ENCODE results near the gene REG1A. TPM values are rescaled to one million over a fixed set of nuclear protein-coding genes. Genes with fewer than 3 reads are reported as not detected.

REG1A gene
- total RNA-seq, 1 experiment from 2014 or later = not detected

DNA sequence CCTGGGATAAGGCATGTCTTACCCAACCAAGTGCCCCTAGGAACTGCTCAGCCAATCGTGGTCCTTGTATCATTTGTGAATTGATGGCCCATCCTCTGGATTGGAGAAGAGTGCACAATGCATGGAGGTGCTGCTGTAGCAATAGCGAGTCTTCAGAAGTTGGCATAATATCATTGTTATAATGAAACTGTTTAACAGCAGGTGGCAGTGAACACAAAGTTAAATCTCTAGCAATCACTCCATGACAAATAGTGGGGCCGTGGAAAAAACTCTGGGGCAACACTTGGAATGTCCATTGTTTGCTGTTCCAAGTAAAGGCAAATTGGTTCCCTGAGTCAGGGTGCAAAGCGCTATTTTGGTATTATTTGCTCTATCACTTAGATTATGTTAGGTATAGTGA lies 11.4 kb downstream of the REG1A start:
- no peak overlapping the region for H3K27ac ChIP-seq (ENCODE audit: low read depth, low read length, poor library complexity, severe bottlenecking)
- no TSS peak for BruUV-seq (replicated peaks)
- ChIA-PET CTCF (no interaction called here), POLR2A (ENCODE audit: low non-redundant PET) (no interaction called here)
- DNase-seq (ENCODE audit: low spot score) = no peak
- TF ChIP-seq, protein P1, sequence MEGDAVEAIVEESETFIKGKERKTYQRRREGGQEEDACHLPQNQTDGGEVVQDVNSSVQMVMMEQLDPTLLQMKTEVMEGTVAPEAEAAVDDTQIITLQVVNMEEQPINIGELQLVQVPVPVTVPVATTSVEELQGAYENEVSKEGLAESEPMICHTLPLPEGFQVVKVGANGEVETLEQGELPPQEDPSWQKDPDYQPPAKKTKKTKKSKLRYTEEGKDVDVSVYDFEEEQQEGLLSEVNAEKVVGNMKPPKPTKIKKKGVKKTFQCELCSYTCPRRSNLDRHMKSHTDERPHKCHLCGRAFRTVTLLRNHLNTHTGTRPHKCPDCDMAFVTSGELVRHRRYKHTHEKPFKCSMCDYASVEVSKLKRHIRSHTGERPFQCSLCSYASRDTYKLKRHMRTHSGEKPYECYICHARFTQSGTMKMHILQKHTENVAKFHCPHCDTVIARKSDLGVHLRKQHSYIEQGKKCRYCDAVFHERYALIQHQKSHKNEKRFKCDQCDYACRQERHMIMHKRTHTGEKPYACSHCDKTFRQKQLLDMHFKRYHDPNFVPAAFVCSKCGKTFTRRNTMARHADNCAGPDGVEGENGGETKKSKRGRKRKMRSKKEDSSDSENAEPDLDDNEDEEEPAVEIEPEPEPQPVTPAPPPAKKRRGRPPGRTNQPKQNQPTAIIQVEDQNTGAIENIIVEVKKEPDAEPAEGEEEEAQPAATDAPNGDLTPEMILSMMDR (conservative IDR thresholded peaks at IDR 0.05; ENCODE audit: low read depth, low read length) = no peak
- no peak for TF ChIP-seq EZH2 (IDR thresholded peaks at IDR 0.05; ENCODE audit: borderline replicate concordance, low read depth, low read length, poor library complexity, severe bottlenecking)
- H3K4me3 ChIP-seq (ENCODE audit: low read depth, low read length, poor library complexity, severe bottlenecking) = no peak overlapping the region
- intact Hi-C loops (cut with micrococcal nuclease; ENCODE audit: unreplicated experiment) = no loop called here
- no peaks in the 10 kb centered on the region for H3K27me3 ChIP-seq (replicated peaks; ENCODE audit: insufficient read depth, low read depth, low read length, poor library complexity)
- no peaks in the 10 kb centered on the region for H3K4me1 ChIP-seq (ENCODE audit: insufficient read depth, low read length, poor library complexity, severe bottlenecking)
- H3K36me3 ChIP-seq (ENCODE audit: insufficient read depth, low read length, poor library complexity, severe bottlenecking) = no peaks in the 10 kb centered on the region
- H3K9me3 ChIP-seq (ENCODE audit: low read depth, low read length, poor library complexity, severe bottlenecking) = no peaks in the 10 kb centered on the region

DNA sequence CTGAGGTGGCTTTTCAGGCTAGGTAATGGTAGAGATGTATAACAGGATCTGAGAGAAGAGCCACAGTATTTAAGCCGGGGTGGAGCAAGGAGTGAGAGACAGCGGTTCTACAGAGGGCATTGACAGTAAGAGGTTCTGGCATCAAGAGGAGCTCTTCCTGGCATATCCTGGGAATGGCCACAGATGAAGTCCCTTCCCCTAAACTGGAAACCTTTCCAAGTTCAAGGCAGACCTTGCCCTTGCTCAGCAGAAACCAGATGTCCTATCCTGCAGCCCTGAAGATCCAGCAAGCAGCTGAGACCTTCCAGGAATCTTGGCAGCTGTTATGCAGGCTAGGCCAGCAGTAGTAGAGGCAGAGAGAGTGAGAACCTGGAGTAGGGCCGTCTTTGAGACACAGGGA lies 18.1 kb downstream of the REG1A start:
- H3K27me3 ChIP-seq (replicated peaks; ENCODE audit: insufficient read depth, low read depth, low read length, poor library complexity) = no peaks in the 10 kb centered on the region
- ChIA-PET POLR2A (ENCODE audit: low non-redundant PET) (no interaction called here), CTCF (no interaction called here)
- H3K4me1 ChIP-seq (ENCODE audit: insufficient read depth, low read length, poor library complexity, severe bottlenecking) = no peaks in the 10 kb centered on the region
- no peaks in the 10 kb centered on the region for H3K36me3 ChIP-seq (ENCODE audit: insufficient read depth, low read length, poor library complexity, severe bottlenecking)
- no TSS peak for BruUV-seq (replicated peaks)
- intact Hi-C loops (cut with micrococcal nuclease; ENCODE audit: unreplicated experiment) = no loop called here
- no peak for DNase-seq (ENCODE audit: low spot score)
- no peak overlapping the region for H3K27ac ChIP-seq (ENCODE audit: low read depth, low read length, poor library complexity, severe bottlenecking)
- TF ChIP-seq, protein P1 (conservative IDR thresholded peaks at IDR 0.05; ENCODE audit: low read depth, low read length) = no peak
- TF ChIP-seq EZH2 (IDR thresholded peaks at IDR 0.05; ENCODE audit: borderline replicate concordance, low read depth, low read length, poor library complexity, severe bottlenecking) = no peak
- no peaks in the 10 kb centered on the region for H3K9me3 ChIP-seq (ENCODE audit: low read depth, low read length, poor library complexity, severe bottlenecking)
- H3K4me3 ChIP-seq (ENCODE audit: low read depth, low read length, poor library complexity, severe bottlenecking) = no peak overlapping the region

DNA sequence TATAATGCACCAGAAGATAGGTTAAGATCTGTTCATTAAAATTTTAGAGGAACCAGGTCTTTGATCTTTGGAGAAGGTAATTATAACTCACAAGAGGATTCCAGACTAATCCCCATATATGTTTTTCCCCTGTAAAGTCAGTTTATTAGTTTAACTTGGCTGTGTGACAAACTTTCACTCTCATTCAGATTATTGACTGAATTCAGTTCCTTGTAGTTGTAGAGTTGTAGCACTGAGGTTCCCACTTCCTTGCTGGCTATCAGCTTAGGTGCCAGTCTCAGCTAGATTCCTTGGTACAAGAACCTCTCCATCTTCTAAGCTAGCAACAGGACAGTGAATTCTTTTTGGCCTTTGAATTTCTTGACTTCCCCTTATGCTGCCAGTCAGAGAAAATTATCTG lies 19.1 kb downstream of the REG1A start:
- POLR2A ChIA-PET (ENCODE audit: low non-redundant PET) = no interaction called here
- Histone ChIP-seq H3K9me3 (ENCODE audit: low read depth, low read length, poor library complexity, severe bottlenecking) (no peaks in the 10 kb centered on the region), H3K27me3 (replicated peaks; ENCODE audit: insufficient read depth, low read depth, low read length, poor library complexity) (peaks cover 5% of the 10 kb centered on the region), H3K27ac (ENCODE audit: low read depth, low read length, poor library complexity, severe bottlenecking) (no peak overlapping the region), H3K36me3 (ENCODE audit: insufficient read depth, low read length, poor library complexity, severe bottlenecking) (no peaks in the 10 kb centered on the region), H3K4me3 (ENCODE audit: low read depth, low read length, poor library complexity, severe bottlenecking) (no peak overlapping the region), H3K4me1 (ENCODE audit: insufficient read depth, low read length, poor library complexity, severe bottlenecking) (no peaks in the 10 kb centered on the region)
- CTCF ChIA-PET = no interaction called here
- intact Hi-C loops (cut with micrococcal nuclease; ENCODE audit: unreplicated experiment) = no loop called here
- no peak for TF ChIP-seq EZH2 (IDR thresholded peaks at IDR 0.05; ENCODE audit: borderline replicate concordance, low read depth, low read length, poor library complexity, severe bottlenecking)
- TF ChIP-seq, protein P1 (conservative IDR thresholded peaks at IDR 0.05; ENCODE audit: low read depth, low read length) = no peak
- no peak for DNase-seq (ENCODE audit: low spot score)
- BruUV-seq (replicated peaks) = no TSS peak

Data from A673 (cell line).